Keratinocyte (primary cell): ENCODE measurements around the gene PDE6D.
"Not testable (repeated sequence)": the region's sequence is repeated elsewhere in the genome, so short reads cannot be mapped to it uniquely, and the experiment has no call there.

Source experiments
- CTCF ChIP-seq, 3 experiments: IDR thresholded peaks in 1 of 3; conservative IDR thresholded peaks in 1 of 3; optimal IDR thresholded peaks in 1 of 3; 2 replicates in 2 of 3; 3 replicates in 1 of 3; pipeline versions ENCODE3 to v1.5.1; 2011; ENCODE audit warnings: low read length in 3 of 3, mild to moderate bottlenecking in 3 of 3, moderate library complexity in 2 of 3, control low read depth in 1 of 3, inconsistent platforms in 1 of 3; ENCODE audit not compliant: insufficient read depth in 2 of 3; ENCODE audit errors: extremely low read depth in 1 of 3
- EZH2 ChIP-seq: IDR thresholded peaks from one replicate; pipeline ENCODE4 v1.6.1; 2012; ENCODE audit warnings: inconsistent platforms, mild to moderate bottlenecking, low read length, moderate library complexity

- TF ChIP-seq EZH2; CTCF (optimal IDR thresholded peaks at IDR 0.05 in 1 of 3, IDR thresholded peaks at IDR 0.05 in 1 of 3, conservative IDR thresholded peaks at IDR 0.05 in 1 of 3; ENCODE audit: extremely low read depth in 1 of 3, insufficient read depth in 2 of 3, low read length in 3 of 3): not testable (repeated sequence)
Observed at GRCh38 chr2:231749016-231749415, 32.1 kb downstream of the PDE6D start.
